Stromal cell of bone marrow (primary cell): ENCODE results near the gene CYP2W1.

ENCODE experiments used
- DNase-seq: peaks from one replicate; pipeline ENCODE4 v3.0.0-alpha.2; 2012; ENCODE audit warnings: low read depth

The CYP2W1 gene

DNA sequence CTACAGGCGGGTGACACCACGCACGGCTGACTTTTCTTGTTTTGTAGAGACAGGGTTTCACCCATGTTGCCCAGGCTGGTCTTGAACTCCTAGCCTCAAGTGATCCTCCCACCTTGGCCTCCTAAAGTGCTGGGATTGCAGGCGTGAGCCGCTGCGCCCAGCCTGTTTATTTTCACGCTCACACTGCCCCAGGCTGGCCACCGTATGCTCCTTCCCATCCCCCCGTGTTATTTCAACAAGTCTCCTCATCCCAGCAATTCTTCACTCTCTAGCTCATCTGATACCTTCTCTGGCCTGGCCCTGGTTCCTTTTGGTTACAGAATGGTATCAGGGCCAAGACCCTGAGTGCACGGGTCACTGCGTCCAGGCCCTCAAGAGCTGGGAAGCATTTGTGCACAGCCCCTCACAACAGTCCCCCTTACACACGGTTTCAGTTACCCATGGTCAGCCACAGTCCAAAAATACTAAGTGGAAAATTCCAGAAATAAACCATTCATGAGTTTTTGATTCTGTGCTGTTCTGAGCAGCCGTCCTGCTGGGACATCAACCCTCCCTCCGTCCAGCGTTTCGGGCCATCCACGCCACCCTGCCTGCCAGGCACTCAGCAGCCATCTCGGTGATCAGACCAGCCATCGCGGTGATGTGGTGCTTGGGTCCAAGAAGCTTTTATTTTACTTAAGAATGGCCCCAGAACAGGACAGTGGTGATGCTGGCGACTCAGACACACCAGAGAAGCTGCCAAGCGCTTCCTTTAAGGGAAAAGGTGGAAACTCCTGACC lies 16.5 kb upstream of the CYP2W1 start:
- no peak for DNase-seq

DNA sequence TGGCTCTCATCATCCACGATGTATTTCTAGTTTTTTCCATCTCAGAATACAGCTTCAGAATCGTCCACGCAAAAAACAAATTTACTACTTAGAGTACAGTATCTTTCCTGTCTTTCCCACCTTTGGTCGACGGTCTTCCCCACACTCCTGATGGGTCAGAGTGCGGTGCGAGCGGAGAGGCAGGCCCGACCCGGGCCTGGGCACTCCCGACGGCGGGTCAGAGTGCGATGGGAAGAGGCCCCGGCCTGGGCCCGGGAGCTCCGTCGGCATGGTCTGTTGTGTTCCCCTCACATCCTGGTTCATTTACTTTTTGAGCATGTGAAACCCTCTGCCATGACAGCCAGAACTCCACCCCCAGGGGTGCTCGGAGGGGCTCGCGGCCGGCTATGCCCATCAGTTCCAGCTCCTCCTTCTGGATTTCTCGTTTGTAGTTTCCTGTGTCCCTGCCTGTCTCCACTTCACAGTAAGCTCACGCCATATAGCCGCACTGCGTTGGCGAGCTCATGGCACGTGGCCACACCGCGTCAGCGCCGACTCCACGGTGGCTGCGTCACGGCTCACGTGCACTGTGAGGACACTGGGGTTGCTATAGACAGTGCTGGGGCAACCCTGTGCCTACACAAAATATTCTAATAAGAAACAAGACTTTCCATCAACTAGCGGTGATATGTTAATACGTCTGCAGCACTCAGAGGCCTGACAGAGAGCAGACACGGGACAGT lies 15.5 kb upstream of the CYP2W1 start:
- DNase-seq, result no peak

DNA sequence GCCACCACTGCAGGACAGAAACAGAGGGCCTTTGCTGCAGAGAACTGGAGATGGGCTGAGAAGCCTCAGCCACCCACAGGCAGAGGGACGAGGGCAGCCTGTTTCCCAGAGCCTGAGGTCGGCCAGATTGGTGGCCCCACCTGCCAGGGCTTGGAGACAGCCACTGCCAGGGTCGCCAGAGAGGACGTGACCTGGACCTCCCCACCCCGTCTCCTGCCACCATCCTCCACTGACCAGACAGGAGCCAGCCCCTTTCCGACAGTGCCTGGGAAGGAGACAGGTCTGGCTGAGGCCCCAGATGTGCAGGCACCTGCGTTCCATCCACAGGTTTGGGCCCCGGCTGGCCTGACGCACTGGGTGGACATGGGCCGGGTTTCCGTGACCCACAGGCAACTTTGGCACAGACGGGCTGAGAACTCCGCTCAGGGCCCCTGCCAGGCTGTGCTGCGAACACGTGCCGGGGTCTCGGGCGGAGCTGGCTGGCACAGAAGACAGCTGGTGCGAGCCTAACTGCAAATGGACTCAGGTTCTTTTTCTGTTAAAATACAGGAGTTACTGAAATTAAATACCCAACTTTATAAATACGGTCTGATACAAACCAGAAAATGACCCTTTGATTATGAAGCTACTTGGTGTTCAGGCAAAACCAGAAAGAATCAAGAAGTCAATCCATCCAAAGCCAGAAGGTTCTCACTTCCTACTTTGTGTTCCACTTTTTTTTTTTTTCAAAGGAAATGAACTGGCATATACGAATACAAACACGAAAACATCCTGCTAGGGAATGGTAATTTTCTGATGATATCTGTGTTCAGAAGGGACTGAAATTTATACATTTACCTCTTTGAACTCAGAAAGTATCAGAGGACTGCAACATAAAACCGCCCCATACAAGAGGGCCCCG lies 14.5 kb upstream of the CYP2W1 start:
- no peak for DNase-seq

DNA sequence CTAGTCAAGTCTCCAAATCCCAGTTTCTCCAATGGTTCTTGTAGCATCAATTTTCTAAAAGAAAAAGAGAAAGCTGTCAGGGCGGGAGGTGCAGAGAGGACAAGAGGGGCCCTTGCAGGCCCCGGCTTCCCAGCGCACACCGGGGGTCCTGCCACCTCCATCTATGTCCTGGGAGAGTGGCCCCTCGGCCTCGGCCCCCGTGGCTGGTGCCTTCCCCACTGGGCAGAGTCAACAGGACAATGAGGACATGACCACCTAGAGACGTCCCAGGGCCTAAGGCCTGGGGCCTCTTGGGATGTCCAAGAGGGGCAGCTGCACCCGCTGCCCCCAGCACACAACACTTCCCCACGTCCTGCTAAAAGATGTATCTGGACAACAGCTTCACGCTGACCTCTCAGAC lies 13.6 kb upstream of the CYP2W1 start:
- DNase-seq, result no peak

DNA sequence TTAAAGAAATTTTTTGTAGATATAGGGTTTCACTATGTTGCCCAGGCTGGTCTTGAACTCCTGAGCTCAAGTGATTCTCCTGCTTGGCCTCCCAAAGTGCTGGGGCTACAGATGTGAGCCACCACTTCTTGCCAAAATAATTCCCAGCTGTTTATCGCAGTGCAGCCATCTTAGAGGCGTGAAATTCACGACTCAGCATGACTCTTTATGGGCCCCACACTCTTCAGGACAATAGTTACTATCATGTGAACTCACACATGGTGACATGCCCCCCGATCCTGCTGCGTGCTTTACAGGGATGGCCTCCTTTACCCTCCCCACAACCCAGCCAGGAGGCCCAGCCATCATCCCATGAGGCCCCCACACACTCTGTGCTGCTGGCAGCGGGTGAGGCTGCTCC lies 12.2 kb upstream of the CYP2W1 start:
- DNase-seq, result no peak

DNA sequence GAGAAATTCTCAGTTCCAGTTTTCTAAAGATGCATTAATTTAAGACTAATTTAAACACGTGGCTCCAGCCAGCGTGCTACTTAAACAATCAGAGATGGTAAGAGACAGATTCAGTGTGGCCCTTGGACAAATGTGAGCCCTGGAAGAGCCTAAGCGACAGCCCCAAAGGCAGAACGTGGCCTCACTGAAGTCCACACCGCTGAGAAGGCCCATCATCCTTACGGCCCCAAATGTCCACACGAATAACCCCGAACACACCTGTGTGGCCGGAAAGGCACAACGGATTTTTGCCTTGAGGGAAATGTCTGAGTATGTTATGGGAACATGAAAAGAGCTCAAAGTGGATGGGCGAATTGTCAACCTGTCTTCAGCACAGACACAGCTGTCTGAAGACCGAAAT lies 10.9 kb upstream of the CYP2W1 start:
- DNase-seq, result no peak

DNA sequence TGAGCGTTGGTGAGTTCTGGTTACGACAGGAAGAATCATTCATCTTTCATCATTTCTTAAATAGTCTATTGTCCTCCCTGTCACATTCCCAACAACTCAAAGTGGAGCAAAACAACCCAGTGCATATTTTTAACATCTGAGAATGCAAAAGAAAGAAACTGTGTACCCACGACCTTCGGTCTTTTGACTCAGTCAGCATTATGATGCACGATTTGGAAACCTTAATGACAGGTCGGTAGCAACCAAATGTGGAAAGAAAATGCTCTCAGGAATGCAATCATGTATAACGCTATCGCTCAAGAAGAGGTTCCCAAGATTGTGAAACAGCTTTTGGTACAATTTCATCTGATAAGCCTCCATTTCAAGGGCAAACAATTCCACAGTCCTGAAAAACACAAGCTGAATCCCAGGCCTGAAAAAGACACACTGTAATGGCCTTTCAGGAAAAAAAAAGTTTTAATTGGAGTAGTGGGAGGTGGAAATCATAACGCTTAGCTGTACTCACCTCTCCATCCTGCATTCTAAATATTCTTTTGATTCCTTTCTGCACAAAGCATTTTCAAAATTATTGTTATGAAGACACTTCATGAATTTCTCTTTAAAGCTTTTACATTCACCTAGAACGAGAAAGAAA lies 10.2 kb upstream of the CYP2W1 start:
- no peak for DNase-seq

DNA sequence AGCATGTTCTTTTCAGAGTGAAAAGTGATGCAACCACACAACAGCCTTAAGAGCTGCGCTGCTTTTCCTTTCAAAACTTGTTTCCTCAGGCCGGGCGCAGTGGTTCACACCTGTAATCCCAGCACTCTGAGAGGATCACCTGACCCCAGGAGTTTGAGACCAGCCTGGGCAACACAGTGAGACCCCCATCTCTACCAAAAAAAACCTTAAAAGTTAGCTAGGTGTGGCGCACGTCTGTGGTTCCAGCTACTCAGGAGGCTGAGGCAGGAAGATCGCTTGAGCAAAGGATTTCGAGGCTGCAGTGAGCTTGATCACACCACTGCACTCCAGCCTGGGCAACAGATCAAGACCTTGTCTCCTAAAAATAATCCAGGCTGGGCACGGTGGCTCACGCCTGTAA lies 9.7 kb upstream of the CYP2W1 start:
- no peak for DNase-seq

DNA sequence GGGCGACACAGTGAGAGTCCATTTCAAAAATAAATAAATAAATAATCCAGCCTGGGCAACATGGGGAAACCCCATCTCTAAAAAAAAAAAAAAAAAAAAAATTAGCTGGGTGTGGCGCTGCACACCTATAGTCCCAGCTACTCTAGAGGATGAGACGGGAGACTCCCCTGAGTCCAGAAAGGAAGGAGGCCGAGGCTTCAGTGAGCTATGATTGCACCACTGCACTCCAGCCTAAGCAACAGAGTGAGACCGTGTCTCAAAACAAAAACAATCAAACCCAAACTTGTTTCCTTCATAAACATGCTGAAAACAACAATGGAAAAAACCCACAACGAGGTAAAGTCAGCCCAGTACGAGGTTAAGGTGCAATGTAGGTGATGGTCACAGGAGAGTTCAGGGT lies 8.8 kb upstream of the CYP2W1 start:
- no peak for DNase-seq

DNA sequence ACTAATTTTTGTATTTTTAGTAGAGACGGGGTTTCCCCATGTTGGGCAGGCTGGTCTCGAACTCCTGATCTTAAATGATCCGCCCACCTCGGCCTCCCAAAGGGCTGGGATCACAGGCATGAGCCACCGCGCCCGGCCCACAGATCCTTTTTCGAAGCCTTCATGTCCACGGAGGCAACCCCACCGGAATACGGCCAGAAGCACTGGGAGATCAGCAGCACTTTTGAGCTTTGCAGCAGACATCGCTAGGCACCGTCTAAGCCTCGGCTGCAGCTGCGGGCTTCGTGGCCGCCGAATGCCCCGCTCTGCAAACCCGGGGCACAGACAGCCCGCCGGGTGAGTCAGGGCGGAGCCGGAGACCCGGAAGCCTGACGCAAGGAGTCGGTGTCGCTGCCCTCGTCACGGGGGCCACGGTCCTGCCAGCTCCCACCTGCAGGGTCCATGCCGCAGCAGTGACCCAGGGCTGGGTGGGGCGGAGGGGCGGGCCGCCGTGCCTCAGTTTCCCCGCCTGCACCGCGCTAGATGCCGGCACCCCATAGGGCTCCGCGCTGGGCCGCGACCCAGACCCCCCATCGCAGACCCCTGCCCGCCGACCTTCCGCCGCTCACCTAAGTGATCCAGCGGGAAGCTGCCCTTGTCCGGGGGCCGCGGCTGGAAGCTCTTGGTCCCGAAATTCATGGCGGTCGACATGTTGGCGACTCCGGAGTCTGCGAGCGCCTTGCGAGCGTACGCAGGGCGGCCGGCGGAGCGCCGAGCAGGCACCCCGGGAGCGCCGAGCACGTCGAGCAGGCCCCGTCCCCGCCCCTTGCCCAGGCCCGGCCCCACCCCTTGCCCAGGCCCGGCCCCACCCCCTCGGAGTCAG lies 7.9 kb upstream of the CYP2W1 start, which contains the start of gene COX19:
Gene COX19, minus strand, starts transcription at position 730 of the 862 bp plus-strand sequence. Its CDS starts 40 bp downstream, at position 690.
- DNase-seq, result peak; percentile 70

DNA sequence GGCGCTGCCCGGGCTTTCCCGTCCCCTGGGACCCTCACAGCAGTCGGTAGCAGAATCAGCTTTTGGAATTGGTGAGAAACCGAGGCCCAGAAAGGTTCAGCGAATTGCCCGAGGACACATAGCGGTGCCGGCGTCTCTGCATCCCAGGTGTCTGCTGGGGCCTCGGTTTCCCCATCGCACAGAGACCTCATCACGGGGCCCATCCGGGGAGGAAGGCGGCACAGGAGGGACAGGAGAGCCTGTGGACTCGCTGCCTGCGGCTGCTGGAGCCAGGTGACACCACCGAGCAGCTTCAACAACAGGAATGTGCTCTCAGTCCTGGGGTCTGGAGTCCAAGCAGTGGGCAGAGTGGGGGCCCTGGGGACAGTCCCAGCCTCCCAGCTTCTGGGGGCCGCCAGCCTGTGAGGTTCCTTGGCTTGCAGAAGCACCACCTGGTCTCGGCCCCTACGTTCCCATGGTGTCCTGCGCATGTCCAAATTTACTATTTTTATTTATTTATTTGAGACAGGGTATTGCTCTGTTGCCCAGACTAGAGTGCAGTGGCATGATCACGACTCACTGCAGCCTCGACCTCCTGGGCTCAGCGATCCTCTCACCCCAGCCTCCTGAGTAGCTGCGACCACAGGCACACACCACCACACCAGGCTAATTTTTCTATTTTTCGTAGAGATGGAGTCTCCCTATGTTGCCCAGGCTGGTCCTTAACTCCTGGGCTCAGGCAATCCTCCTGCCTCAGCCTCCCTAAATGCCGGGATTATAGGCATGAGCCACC lies 7.1 kb upstream of the CYP2W1 start:
- no peak for DNase-seq

DNA sequence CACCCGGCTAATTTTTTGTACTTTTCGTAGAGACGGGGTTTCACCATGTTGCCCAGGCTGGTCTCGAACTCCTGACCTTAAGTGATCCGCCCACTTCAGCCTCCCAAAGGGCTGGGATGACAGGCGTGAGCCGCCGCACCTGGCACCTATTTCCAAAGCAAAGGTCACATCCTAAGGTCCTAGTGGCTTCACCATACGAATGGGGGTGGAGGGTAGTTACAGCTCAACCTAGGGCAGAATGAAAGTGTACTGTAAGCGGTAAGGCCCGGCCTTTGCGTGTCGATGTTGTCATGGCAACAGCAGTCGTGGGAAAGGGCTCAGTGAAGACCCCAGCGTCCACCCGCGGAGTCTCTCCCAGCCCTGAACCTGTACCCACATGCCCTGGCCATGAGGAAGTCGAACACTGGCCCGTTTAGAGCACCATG lies 6.1 kb upstream of the CYP2W1 start:
- DNase-seq, result no peak

DNA sequence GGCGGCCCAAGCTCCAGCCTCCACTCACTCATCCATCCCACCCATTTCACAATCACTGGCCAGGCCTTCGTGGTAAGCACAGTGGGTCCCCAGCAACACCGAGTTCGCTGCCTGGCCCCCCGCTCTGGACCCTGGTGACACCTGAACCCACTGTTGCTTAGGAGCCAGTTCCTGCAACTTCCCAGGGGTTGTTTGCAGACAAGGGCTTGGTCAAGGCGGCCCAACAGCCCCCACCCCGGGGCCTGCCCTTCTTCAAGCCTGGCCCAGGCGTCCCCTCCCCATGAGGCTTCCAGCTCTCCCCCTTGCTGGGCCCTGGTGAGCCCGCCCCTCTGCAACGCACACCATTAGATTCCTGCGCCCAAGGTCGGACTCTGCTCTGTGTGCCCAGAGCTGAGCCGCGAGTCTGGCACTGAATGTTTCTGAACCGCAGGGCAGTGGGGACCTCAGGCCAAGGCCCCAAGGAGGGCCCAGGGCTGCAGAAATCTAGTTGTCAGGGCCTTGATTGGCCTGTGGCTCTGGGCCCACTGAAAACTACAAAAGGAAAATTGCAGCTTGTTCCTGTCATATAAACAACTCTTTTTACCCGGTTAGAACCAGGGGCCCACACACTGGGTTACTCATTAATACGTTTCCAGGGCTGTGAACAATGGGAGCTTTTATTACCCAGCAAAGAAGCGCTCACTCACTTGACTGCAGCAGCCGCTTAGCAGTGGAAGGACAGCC lies 5.5 kb upstream of the CYP2W1 start:
- no peak for DNase-seq

DNA sequence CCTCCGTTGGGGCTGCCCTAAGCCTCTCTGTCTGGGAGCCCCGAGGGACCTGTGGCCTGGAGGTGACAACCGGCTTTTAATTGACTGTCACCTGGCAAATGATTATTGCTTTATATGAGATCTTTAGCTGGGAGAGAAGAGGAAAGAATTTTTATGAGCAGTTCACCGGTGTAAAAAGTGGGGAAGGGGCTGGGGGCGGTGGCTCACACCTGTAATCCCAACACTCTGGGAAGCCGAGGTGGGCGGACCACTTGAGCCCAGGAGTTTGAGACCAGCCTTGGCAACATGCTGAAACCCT lies 5.0 kb upstream of the CYP2W1 start:
- no peak for DNase-seq

DNA sequence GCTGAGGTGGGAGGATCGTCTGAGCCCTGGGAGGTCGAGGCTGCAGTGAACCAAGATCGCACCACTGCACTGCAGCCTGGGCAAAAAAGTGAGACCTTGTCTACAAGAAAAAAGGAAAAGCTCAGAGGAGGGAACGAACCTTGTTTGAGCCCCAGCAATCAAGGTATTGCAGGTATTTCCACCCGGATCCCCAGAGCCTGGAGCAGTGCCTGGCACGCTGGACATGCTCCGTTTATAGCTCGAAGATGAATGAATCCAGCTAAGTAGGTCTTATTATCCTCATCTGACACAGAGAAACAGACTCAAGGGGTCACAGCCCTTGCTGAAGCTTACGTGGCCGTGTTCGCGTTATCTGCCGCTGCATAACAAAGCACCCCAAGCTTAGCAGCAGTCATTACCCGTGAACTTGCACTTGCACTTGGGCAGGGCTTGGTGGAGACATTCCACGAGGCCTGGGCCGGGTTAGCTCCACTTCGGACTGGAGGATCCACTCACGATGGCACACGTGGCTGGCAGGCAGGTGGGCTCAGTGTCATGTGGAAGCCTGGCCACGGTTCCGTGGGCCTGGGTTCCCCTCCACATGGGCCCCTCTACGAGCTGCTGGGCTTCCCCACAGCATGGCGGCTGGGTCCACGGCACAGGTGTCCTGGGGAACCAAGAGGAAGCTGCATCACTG lies 4.4 kb upstream of the CYP2W1 start:
- no peak for DNase-seq

DNA sequence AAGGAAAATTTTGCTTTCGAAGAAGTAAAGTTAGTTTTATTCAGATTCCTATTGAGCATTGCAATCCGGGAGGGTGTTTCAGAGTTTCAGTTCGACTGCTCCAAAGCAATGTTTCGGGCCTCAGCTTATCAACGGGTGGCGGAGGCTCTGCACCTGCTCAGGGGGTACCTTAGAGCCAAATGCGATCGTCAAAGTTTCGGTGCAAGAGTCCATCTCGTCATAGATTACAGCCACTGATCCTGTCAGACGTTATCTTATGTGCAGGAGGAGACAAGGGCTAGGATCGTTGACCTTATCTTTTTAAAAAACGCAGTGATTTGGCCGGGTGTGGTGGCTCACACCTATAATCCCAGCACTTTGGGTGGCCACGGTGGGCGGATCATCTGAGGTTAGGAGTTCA lies 3.8 kb upstream of the CYP2W1 start:
- DNase-seq, result no peak

DNA sequence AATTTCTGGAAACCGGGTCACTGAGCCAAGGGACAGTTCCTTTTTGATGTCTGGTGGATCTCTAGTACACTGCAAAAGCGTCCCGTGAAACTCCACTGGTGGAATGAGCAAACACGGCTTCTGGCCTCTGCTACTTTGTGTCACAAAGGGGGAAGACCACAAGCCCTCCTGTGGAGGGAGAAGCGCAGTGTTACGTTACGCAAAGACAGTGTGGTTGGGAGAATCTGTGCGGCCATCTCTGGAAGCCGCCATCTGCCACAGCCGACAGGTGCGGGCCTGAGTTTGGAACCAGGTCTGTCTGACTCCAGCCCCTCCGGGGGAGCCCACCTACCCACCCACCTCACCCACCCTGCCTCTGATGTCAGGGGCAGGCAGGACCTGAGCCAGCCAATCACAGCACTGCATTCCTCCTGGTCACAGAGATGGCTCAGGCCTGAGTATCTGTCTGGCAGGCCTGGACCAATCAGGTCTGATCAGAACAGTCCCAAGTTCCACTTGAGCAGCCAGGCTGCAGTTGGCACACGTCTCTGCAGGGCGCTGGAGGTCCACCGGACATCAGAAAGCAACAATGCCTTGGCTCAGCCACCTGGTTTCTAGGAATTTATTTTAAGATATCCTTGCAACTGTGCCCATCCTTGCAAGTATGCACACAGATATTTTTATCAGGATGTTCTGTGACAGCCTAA lies 3.0 kb upstream of the CYP2W1 start:
- DNase-seq, result no peak

DNA sequence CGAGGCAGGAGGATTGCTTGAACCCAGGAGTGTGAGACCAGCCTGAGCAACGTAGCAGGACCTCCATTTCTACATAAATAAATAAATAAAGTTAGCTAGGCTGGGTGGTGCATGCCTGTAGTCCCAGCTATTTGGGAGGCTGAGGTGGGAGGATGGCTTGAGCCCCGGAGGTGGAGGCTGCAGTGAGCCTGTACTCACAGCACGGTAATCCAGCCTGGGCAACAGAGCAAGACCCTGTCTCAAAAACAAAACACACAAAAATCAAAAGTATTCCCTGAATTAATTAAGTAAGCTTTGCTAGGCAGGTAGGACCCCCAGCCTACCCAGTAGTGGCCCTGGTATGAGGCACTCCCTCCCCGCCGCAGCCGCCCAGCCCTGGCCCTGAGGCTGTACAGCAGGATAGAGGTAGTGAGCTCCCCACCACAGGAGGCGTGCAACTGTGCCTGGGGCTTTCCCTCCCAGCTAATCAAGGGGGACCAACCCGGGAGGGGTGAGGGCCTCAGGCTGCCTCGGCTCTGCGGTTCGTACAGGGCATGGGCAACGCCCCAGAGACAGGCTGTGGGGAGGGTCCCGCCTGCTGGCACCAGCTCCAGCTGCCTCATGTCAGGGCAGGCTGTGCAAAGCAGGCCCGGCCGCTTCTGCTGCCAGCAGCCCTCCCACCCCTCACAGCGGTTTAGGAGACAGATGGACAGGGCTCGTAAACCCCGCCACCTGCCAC lies 1.0 kb upstream of the CYP2W1 start:
- no peak for DNase-seq
